Measurements from ENCODE around the gene NCAPH2. TPM values are rescaled to one million over a fixed set of nuclear protein-coding genes. Genes with fewer than 3 reads are reported as not detected.
A peak's percentile ranks its signal among the peaks of the same experiment; 100 is the strongest.
"Not testable (repeated sequence)": the region's sequence is repeated elsewhere in the genome, so short reads cannot be mapped to it uniquely, and the experiment has no call there.

NCAPH2 gene
- total RNA-seq, 2 donors from 2014 or later: 97.0 to 103 TPM

- H3K27me3 Mint-ChIP-seq, H3K4me3 Mint-ChIP-seq: not testable (repeated sequence)
Measured at GRCh38 chr22:50541667-50542026, 33.6 kb downstream of the NCAPH2 start.

GRCh38 chr22:50542416-50542927 is 34.4 kb downstream of the NCAPH2 start:
- H3K9me3 ChIP-seq (ENCODE audit: control insufficient read depth, low read length, poor library complexity, severe bottlenecking): no peaks in the 10 kb centered on the region
- no peak for ATAC-seq
- Mint-ChIP-seq H3K36me3 (ENCODE audit: low read depth) (no peaks in the 10 kb centered on the region), H3K27ac (peak overlapping the region; percentile 100), H3K27me3 (no peaks in the 10 kb centered on the region), H3K4me1 (peaks cover 40% of the 10 kb centered on the region), H3K4me3 (no peak overlapping the region)
- DNase-seq: no peak

More at GRCh38 chr22:50541667-50542026, 33.6 kb downstream of the NCAPH2 start:
- not testable (repeated sequence) for DNase-seq; H3K36me3 Mint-ChIP-seq (ENCODE audit: low read depth); ATAC-seq; H3K9me3 ChIP-seq (ENCODE audit: control insufficient read depth, low read length, poor library complexity, severe bottlenecking)
- Mint-ChIP-seq H3K27ac (peak overlapping the region; percentile 100), H3K4me1 (peaks cover 40% of the 10 kb centered on the region)

GRCh38 chr22:50544078-50544745 is 36.2 kb downstream of the NCAPH2 start:
- H3K36me3 Mint-ChIP-seq (ENCODE audit: low read depth): no peaks in the 10 kb centered on the region
- H3K4me3 Mint-ChIP-seq: peak overlapping the region; percentile 82
- DNase-seq (peak; percentile 68 to 81 (median 72)), ATAC-seq (peak; percentile 61)
- no peaks in the 10 kb centered on the region for H3K9me3 ChIP-seq (ENCODE audit: control insufficient read depth, low read length, poor library complexity, severe bottlenecking)
- no peaks in the 10 kb centered on the region for H3K27me3 Mint-ChIP-seq
- H3K4me1 Mint-ChIP-seq: peaks cover 31% of the 10 kb centered on the region
- H3K27ac Mint-ChIP-seq: peak overlapping the region; percentile 86

GRCh38 chr22:50544746-50545253 is 36.8 kb downstream of the NCAPH2 start:
- no peak for ATAC-seq
- H3K27me3 Mint-ChIP-seq: no peaks in the 10 kb centered on the region
- no peak for DNase-seq
- no peaks in the 10 kb centered on the region for H3K9me3 ChIP-seq (ENCODE audit: control insufficient read depth, low read length, poor library complexity, severe bottlenecking)
- no peaks in the 10 kb centered on the region for H3K36me3 Mint-ChIP-seq (ENCODE audit: low read depth)
- peaks cover 29% of the 10 kb centered on the region for H3K4me1 Mint-ChIP-seq
- H3K27ac Mint-ChIP-seq: peak overlapping the region; percentile 86
- peak overlapping the region; percentile 82 for H3K4me3 Mint-ChIP-seq

GRCh38 chr22:50545522-50546325 is 37.7 kb downstream of the NCAPH2 start, which contains the start of gene KLHDC7B:
TSS of gene KLHDC7B (plus strand) at chr22:50545899. CDS start at chr22:50546244, 345 bp downstream.
- H3K27me3 Mint-ChIP-seq: no peaks in the 10 kb centered on the region
- H3K4me1 Mint-ChIP-seq: peaks cover 31% of the 10 kb centered on the region
- peak within 1 kb of the TSS; percentile 86 for H3K27ac Mint-ChIP-seq
- H3K9me3 ChIP-seq (ENCODE audit: control insufficient read depth, low read length, poor library complexity, severe bottlenecking): no peaks in the 10 kb centered on the region
- ATAC-seq: peak; percentile 26
- DNase-seq: no peak
- H3K4me3 Mint-ChIP-seq: peak within 1 kb of the TSS; percentile 82
- H3K36me3 Mint-ChIP-seq (ENCODE audit: low read depth): no peaks in the 10 kb centered on the region

- H3K9me3 ChIP-seq (ENCODE audit: control insufficient read depth, low read length, poor library complexity, severe bottlenecking): no peaks in the 10 kb centered on the region
- peak overlapping the region; percentile 68 for H3K4me3 Mint-ChIP-seq
- no peak for ATAC-seq
- H3K27me3 Mint-ChIP-seq: no peaks in the 10 kb centered on the region
- H3K27ac Mint-ChIP-seq: no peak overlapping the region
- no peaks in the 10 kb centered on the region for H3K36me3 Mint-ChIP-seq (ENCODE audit: low read depth)
- peaks cover 32% of the 10 kb centered on the region for H3K4me1 Mint-ChIP-seq
- no peak for DNase-seq
Measured at GRCh38 chr22:50546326-50547262, 38.6 kb downstream of the NCAPH2 start.

GRCh38 chr22:50547263-50547985 is 39.4 kb downstream of the NCAPH2 start:
- H3K9me3 ChIP-seq (ENCODE audit: control insufficient read depth, low read length, poor library complexity, severe bottlenecking): no peaks in the 10 kb centered on the region
- Mint-ChIP-seq H3K4me3 (peak overlapping the region; percentile 41), H3K27me3 (no peaks in the 10 kb centered on the region), H3K36me3 (ENCODE audit: low read depth) (no peaks in the 10 kb centered on the region), H3K4me1 (peaks cover 34% of the 10 kb centered on the region), H3K27ac (peak overlapping the region; percentile 67)
- DNase-seq (no peak), ATAC-seq (no peak)

GRCh38 chr22:50548040-50548920 is 40.3 kb downstream of the NCAPH2 start:
- DNase-seq: peak; percentile 28 to 56 (median 53)
- peak; percentile 56 for ATAC-seq
- Mint-ChIP-seq H3K27ac (peak overlapping the region; percentile 67), H3K36me3 (ENCODE audit: low read depth) (no peaks in the 10 kb centered on the region), H3K4me1 (peaks cover 31% of the 10 kb centered on the region), H3K4me3 (peak overlapping the region; percentile 62), H3K27me3 (no peaks in the 10 kb centered on the region)
- no peaks in the 10 kb centered on the region for H3K9me3 ChIP-seq (ENCODE audit: control insufficient read depth, low read length, poor library complexity, severe bottlenecking)

GRCh38 chr22:50548921-50549790 is 41.1 kb downstream of the NCAPH2 start:
- ATAC-seq: peak; percentile 12
- no peaks in the 10 kb centered on the region for H3K27me3 Mint-ChIP-seq

GRCh38 chr22:50550395-50550794 is 42.4 kb downstream of the NCAPH2 start:
- no peak for ATAC-seq
- no peaks in the 10 kb centered on the region for H3K9me3 ChIP-seq (ENCODE audit: control insufficient read depth, low read length, poor library complexity, severe bottlenecking)
- no peaks in the 10 kb centered on the region for H3K36me3 Mint-ChIP-seq (ENCODE audit: low read depth)
- peak overlapping the region; percentile 89 for H3K4me3 Mint-ChIP-seq
- no peaks in the 10 kb centered on the region for H3K27me3 Mint-ChIP-seq
- peak overlapping the region; percentile 37 for H3K27ac Mint-ChIP-seq
- no peak for DNase-seq
- H3K4me1 Mint-ChIP-seq: peaks cover 25% of the 10 kb centered on the region

More at GRCh38 chr22:50548921-50549790, 41.1 kb downstream of the NCAPH2 start:
- Mint-ChIP-seq H3K27ac (peak overlapping the region; percentile 73), H3K4me3 (peak overlapping the region; percentile 89), H3K36me3 (ENCODE audit: low read depth) (no peaks in the 10 kb centered on the region), H3K4me1 (peaks cover 31% of the 10 kb centered on the region)
- no peak for DNase-seq
- no peaks in the 10 kb centered on the region for H3K9me3 ChIP-seq (ENCODE audit: control insufficient read depth, low read length, poor library complexity, severe bottlenecking)
